NCI-H1694 (cell line): ENCODE results near the gene MRPL48.

Experiments used
- DNase-seq: peaks from one replicate; lab custom pipeline; 2025; lab: John Stamatoyannopoulos, UW

MRPL48 gene

GRCh38 chr11:73893041-73893440, 105.4 kb downstream of the MRPL48 start:
- no peak for DNase-seq

- no peak for DNase-seq
Measured at GRCh38 chr11:73894725-73895335, 107.2 kb downstream of the MRPL48 start.

GRCh38 chr11:73902303-73902702, 114.6 kb downstream of the MRPL48 start:
- no peak for DNase-seq

GRCh38 chr11:73907191-73907590, 119.5 kb downstream of the MRPL48 start:
- no peak for DNase-seq

- no peak for DNase-seq
Measured at GRCh38 chr11:73912026-73912425, 124.4 kb downstream of the MRPL48 start.

GRCh38 chr11:73913472-73913871, 125.8 kb downstream of the MRPL48 start:
- no peak for DNase-seq

GRCh38 chr11:73914284-73914683, 126.6 kb downstream of the MRPL48 start:
- DNase-seq: no peak
